GM11168 (cell line): ENCODE measurements around the gene BRD7.

Experiments used
- in situ Hi-C: fragments of 300-500 bp; cut with MboI; formaldehyde crosslinking; loops from one replicate; pipeline ENCODE4 v1.12.0; 2022; ENCODE audit warnings: low sequenced_read_pairs; ENCODE audit not compliant: unreplicated experiment

Gene BRD7

DNA sequence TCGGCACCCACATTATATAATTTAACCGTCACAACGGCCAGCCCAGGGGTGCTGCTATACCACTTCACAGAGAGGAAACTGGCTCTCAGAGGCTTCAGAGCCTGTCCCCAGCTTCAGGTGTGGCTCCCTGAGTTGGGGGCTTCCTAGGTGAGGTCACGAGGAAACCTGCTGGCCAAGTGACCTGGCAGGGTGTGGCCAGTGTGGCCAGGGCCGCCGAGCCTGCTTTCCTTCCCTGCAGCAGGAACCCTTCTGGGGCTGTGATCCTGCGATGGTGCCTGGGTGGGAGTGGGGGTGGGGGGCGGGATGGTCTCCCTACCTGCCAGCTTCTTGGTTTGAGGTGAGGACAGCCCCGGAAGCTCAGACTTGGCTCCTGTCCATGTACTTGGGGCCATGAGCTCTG is 62.5 kb downstream of the BRD7 start:
- in situ Hi-C loops: no loop called here

DNA sequence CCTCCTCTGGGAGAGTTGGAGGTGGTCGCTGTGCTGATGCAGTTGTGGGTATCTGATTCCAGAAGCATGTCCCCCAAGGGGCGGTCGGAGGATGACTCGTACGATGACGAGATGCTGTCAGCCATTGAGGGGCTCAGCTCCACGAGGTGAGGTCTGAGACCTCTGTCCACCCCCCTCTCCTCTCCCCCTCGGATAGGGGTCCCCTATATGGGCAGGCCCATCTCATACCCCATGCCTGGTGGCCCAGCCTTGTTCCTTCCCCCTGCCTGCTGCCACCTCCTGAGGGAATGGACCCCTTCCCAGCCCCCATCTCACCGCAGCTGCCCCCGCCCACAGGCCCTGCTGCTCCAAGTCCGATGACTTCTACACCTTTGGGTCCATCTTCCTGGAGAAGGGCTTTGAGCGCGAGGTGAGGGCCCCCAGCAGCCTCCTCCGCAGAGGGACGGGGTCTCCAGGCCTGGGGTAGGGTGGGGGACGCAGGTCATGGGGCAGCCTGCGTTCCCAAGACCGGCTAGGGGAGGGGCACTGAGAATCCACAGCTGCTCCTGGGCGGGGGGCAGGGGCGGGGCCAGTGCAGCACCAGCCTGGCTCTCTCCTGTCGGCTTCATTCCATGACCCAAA is 63.2 kb downstream of the BRD7 start:
- in situ Hi-C loops: no loop called here

DNA sequence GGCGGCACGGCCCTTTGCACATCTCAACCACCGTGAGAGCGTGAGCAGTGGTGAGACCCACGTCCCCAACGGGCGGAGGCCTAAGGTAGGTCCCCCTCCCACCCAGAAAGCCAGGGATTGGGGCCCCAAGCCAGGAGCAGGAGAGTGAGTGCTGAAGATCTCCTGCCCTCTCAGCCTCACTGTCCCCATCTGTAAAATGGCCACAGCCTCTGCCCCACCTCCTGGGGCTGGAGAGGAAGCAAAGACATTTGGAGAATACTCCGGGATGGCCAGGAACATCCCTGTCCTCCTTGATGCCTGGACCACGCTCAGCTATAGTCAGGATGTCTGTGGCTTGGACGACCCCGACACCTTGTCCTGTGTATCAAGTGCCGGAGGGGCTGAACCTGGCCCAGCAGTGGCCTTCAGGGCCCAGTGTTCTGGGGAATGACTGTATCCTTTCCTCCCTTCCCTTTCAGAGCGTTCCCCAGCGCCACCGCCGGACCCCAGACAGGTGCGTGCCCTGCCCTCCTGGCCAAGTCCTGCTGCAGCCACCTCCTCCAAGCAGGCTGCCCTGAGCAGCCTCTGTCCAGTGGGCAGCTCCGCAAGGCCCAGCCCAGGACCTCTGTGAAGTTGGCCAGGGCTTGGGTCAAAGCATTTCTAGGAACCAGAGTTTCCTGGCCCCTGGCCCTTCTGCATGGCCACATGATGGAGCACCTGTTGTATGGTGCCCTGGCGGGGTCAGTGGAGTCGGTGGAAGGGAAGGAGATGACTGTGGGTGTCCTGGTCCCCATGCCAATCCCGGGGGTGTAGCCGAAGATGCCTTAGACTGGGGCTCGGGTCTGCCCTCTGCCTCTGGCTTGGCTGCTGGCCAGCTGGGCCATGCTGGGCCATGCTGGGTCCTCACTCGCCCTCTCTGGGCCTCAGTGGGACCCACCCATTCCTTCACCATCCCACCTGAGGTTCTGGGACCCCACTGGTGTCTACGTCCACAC is 64.0 kb downstream of the BRD7 start:
- in situ Hi-C loops: no loop called here

DNA sequence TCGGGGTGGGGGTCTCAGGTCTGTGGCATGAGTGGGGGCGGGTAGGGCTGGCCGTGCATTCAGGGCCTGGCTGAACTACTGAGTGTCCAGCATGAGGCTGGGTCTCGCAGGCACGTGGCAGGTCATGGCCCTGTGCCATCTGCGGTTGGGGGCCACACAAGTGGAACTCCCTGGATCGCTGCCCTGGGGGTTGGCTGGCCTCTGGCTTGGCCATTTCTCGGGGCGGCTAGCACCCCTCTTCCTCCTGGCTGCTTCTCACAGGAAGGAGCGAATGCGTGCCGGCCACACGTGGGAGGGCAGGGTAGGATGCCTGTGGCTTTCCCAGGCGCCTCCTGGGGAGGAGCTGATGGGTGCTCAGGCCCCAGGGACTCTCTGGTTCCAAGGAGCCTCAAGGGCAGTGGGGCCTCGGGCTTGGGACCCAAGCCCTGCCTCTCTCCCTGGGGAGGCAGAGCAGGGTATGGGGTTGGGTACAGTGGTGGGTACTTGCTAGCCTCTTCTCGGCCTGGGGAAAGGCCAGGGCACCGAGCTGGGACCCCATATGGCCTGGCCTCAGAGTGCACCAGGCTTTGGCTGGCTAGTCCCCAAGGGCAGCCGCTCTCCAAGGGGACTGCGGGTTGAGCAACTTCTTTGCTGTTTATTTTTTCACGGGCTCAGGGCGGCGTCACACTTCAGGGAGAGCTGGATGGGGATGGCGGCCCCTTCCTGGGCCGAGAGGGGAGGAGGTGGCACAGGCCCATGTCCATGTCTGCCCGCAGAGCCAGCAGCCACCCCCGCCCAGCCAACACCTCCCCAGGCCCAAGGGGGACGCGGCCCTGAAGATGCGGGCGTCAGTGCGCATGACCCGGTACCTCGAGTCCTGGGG is 65.0 kb downstream of the BRD7 start:
- in situ Hi-C loops: no loop called here

DNA sequence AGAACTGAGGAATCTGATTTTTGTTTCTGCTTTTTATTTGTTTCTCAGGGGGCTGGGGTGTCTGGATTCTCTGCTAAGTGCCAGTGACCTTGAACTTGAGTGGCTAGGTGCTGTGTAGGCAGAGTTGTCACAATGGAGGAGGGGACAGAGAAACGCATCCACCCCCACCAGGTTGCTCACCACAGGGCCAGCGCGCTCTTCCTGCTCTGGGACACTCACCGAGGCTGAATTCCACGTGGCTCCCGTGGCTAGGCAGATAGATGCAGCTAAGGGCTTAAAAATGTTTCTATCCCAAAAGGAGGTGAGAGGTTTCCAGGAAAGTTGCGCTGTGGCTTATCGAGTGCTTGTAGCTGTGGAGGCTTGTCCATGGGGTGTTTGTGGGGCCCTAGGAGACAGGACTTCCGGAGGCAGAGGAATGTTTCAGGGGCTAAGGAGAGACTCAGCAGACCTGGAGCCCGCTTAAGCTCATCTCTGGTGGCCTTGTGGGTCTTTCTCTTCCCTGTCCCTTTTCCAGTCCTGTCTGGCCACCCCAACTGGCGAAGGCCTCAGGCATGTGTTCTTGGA is 65.7 kb downstream of the BRD7 start:
- in situ Hi-C loops: no loop called here

DNA sequence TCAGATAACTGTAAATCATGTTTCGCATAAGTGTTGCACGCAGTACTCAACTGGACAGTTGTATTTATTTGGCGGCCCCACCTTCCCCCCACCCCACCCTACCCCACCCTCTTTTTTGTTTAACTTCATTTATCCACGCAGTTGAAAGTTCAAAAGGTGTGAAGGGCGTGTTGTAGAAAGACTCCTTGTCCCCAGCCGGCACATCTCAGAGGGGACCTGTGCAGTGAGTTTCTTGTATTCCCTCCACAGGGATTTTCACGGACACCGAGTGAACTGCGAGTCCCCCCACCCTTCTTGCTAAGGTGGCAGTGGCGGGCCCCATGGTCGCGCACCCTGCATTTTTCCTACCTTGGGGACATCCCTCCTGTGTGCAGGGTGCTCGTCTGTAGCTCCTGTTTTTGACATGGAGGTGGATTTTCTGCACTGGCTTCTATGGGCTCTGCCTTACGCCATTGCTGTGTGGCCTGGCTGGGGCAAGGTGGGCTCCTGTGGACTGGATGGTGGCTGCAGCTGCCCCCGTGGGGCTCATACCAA is 66.2 kb downstream of the BRD7 start:
- in situ Hi-C loops: no loop called here

DNA sequence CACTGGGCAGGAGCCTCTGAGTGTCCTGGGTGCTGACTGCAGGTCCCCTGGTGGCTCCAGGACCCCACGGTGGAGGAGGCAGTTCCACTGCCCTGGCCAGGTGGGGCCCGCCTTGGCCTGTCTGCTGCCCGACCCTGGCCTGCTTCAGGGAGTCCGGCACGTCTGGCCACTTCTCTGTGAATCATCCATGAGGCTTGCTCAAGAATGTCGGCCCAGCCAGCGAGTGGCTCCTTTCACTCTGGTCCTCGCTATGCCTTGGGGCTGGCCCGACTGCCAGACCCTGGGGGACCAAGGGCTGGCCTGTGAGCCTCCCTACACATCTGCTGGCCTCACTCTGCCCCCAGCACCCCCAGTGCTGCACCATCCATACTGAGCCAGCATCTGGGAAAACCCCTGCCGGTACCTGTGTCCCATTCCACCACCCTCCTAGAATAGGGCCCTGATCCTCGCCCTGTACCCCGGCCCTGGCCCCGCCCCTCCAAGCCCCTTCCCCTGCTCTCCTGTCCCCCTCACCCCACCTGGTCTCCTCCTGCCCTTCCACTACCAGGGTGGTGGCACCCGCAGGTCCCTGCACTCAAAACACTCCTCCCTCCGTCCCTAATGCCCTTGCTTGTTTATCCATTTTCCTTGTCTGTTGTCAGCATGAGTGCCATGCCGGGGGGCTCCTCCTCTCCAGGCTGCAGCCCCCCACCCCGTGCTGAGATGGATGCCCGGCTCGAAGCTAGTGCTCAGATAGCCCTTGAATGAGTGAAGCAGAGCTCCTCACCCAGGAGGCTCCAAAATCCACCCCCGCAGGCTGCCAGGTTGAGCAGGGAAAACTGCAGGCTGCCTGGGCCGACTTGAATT is 66.9 kb downstream of the BRD7 start:
- in situ Hi-C loops: no loop called here

DNA sequence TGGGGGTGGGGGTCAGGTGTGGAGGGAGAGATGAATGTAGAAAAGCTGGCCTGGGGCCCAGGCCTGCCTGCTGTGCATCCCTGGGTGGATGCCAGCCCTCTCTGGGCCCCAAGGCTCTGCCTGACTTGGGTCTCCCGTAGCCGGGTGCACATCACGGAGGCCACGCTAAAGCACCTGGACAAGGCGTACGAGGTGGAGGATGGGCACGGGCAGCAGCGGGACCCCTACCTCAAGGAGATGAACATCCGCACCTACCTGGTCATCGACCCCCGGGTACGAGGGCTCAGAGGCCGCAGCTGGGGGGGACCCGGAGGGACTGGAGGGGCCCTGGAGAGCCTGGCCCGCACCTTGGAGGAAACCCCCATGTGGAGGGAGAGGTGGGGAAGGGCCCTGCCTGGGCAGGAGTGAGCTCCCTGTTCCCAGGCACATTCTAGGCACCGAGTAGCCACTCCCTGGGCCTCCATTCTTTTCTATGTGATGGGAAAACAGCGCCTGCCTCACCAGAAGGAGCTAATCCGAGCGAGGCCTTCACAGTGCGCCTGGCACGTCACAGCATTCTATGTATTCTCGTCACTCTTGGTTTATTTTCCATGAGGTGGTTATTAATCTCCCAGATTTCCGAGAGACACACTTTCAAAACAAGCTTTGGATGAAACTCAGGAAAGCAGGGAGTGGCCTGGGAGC is 67.7 kb downstream of the BRD7 start:
- in situ Hi-C loops: no loop called here

DNA sequence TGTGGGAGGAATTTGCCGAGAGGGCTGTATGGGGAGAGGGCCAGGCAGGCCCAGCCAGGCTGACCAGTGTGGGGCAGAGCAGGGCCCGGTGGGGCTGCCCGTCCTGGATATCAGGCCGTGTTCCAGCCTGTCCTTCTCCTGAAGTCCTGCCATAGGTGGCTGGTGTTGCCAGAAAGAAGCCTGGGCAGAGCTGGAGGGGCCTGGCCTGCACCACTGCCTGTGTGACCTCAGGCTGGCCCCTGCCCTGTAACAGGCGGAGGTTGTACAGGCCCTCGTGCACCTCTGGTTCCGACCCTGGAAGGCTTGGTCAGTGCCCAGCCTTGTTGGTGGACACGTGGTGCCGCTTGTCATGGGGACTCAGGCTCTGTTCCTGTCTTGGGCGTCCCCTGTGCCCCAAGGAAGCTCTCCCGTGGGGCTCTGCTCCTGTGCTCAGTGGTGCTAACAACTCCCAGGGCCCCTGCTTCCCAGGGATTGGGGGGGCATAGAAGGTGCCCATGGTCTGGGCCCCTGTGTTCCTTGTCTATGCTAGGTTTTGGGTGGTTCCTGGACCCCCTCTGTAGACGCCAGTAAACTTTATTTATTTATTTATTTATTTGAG is 69.2 kb downstream of the BRD7 start:
- in situ Hi-C loops: no loop called here

DNA sequence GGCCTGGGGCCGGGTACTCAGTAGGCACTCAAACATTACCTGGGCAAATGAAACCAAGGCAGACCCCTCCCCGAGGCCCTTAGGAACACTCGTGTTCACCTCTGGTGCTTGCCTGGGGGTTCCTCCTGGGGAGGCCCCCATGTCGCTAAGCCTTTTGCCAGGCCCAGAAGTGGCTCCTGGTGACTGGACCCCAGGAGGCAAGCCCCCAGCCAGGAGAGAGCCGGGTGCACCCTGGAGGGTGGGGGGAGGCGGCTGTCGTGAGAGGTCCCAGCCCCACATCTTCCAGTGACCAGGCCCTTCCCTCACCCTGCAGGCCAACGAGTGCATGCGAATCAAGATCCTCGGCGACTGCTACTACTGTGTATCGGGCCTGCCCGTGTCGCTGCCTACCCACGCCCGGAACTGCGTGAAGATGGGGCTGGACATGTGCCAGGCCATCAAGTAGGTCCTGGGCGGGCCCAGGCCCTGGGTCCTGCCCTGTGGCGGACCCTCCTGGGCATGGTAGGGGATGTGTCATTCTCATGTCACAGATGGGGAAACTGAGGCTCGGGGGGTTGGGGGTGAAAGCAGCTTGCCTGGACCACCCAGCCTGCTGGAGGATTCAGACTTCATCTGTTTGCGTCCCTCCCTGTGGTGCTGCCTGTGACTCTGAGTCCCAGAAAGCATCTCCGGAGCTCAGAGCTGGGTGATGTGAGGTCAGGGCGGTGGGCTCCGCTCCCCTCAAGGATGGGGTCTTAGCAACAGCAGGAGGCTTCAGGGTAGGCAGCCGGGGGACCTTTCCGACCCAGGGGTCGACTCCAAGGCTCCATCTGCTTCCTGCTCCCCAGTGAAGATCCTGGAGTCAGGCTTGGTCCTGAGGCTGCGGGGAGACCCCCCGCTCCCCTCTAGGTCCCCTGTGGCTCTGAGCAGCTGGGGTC is 69.9 kb downstream of the BRD7 start:
- in situ Hi-C loops: no loop called here

DNA sequence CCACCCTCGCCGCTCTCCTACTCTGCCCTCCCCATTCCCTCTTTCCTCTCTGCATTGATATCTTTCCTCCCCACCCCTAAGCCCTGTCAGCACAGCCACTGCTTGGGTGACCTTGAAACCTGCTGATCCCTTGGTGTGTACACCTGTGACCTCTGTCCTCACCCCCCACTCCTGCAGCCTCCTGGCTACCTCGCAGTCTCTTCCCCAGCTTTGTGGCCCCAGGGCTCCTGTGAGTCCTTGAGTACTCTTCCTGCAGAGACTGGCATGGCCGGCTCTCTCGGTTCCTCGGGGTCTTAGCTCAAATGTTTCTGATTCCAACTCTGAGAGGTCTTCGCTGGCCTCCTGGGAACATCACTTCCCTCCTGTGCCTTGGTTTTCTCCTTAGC is 70.7 kb downstream of the BRD7 start:
- in situ Hi-C loops: no loop called here

DNA sequence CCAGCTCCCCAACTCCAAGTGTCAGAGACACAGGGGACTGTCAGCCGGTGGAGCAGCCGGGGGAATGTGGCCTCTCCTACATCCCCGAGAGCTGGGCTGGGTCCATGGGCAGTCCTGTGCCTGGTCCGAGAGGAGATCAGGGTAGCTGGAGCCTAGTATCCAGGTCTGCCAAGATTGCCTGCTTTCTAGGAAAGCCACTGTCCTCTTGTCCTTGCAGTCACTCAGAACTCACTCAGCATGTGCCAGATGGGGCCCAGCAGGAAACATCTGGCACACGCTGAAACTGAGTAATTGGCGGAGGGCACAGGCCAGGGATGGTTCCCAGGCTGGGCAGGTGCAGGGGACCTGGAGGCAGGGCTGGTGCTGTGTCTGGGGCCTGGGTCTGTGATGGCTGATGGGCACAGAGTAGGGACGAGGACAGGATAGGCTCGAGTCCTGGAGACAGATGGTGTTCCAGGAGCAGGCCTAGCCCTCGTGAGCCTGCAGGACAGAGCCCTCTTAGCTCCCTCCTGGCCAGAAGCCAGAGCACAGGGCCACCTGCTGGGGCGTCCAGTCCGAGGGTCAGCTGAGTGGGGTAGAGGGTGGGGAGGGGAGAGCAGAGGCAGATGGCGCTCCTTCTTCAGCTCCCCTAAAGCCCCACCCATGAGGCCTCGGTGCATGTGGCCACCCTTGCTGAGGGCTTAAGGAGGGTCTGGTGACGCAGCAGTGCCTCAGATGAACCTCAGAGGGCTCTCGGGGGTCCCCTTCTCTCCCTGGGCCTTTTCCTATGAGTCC is 71.3 kb downstream of the BRD7 start:
- in situ Hi-C loops: no loop called here

DNA sequence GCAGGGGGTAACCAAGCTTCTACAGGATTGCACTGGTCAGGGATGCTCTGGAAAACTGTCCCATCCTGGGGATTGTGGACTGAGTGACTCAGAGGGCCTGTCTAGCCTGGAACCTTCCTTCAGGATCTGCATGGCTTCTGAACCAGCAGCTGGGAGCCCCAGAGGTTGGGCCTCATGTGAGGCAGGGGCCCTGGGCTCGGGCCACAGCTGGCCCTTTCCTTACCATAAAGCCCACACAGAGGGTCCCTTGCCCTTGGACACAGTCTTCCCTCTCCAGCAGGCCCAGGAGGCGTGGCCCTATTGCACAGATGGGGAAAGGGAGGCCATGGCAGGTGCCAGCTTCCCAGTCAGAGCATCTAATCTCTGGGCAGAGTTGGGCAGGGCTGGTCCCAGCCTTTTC is 72.0 kb downstream of the BRD7 start:
- in situ Hi-C loops: no loop called here

DNA sequence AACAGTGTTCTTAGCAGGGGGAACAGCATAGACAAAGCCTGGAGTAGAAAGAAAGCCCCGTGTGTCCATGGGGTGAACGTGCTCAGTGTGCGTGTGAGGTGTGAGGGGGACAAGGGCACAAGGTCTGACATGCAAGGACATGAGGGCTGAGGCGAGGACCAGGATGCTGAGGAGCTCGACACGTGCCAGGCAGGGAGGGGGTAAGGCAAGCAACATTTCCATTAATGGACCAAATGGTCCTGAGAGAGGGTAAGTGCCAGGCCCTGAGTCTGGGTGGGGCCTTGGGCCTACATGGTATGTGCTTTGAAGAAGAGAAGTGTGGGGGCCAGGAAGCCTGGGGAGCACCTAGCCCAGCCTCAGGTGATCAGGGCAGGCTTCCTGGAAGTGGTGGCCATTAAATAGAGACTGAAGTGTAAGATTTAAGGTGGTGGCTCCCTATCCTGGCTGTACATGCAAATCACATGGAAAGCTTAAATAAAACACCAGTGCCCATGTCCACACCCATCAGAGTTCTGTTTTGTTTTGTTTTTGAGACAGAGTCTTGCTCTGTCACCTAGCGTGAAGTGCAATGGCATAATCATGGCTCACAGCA is 73.2 kb downstream of the BRD7 start:
- in situ Hi-C loops: no loop called here

DNA sequence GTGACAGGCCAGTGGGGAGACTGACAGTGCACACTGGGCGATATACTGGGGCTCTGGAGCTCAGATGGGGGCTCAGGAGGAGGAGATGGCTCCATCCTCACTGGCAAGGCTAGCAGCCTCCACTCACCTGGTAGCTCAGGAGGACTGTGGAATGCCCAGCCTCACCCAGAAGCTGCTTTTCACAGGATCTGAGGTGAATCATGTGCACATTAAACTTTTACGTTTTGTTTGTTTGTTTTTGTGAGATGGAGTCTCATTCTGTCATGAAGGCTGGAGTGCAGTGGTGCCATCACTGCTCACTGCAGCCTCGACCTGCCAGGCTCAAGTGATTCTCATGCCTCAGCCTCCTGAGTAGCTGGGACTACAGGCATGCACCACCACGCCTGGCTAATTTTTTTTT is 73.8 kb downstream of the BRD7 start:
- in situ Hi-C loops: no loop called here
